ENCODE measurements around the gene KRT4.

Gene KRT4

DNA sequence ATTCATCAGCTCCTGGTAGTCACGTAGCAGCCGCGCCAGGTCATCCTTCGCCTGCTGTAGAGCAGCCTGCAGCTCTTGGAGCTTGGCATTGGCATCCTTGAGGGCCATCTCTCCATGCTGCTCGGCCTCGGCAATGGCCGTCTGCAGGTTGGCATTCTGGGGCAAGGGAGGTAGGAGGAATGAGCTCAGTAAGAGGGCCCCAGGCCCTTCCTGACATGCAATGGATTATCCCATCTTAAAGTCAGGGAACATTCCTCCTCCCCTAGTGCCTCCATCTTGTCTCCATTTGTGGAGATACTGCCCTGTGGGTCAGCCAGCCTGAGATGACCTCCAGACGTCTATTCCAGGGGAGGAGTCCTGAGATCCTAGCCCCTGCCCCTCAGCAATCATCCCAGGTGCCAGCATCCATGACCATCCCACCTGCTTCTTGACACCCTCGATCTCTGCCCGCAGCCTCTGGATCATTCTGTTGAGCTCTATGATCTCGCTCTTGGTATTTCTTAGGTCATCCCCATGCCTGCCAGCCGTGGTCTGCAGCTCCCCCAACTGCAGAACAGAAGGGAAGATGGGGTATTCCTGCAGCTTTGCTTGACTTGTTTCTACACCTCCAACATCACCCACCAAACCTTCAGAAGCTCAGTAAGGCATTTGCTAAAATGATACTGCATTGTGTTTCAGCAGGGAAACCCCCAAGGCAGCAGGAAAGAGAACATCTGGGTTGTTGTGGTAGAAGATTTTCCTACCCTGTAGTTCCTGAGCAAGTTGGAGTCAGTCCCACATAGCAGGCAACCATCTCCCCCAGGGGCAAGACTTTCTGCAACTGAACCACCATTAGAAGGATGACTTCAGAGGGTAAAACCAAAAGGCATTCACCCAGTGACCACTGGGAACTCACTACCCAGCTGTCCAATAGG, 22.4 kb downstream of the KRT4 start:
- no peak for DNase-seq

DNA sequence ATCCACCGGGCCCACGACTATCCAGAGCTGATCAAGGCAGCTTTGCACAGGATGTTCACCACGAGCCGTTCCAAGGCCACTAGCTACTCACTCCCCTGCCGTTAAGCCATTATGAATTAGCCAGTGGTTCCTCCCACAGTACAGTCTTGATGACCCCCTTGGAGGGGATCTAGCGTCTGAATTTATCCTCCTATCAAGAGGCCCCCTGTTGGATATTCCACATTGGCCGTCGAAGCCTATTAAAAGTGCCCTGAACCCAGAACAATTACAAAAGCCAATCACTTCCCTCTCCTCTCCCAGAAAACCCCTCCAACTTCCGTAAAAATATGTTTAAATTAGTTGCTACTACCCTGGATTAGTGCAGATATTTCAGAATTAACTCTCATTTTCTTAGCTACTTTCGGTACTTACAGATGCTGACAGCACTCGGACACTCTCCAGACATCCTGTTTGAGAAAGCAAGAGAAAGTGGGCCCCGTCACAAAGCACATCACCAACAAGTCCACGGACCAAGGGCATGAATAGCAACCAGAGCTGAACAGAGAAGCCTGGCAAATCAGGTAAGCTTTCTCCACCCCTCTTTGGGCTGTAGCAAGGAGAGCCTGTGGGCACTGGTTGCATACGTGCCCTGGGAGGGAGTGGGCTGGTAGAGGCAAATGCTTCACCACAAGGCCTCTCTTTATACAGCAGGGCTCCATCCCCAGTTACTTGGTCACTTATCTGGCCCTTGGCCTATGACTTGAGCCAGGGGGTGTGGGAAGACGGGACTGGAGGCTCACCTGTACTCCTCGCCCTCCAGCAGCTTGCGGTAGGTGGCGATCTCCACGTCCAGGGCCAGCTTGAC, 23.3 kb downstream of the KRT4 start:
- no peak for DNase-seq

GRCh38 chr12:52789637-52790426, 24.1 kb downstream of the KRT4 start:
- no peak for DNase-seq

DNA sequence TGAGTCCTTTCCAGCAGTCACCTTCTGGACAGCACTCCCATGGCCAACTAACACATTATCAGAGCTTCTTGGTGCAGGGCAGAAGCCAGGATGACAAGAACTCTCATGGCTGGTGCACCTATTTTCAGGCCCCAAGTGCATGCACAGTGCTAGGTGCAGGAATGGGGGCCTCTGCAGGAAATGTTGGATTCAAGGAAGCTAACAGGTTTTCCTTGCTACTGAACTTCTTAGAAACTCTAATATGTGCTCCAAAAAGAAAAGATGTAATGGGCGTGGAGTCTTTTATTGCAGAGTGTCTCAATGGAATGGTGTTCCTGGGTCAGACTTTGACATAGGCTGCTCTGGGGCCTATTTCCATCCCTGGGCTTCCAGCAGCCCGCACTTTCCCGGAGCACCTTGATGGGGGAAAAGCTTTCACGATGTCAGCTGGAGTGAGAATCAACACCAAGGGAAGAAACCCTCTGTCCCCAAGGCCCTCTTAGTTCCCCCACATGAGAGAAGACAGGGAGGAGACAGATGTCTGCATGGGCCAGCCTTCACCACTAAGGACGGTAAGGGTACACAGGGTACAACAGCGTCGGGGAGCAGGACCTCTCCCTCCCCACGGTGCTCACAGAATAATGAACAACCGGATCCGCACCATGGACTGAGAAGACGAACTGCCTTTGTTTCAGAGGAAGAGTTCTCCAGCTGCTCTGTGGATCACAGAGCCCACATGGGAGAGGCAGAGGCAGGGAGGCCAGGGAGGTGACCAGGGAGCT, 24.9 kb downstream of the KRT4 start:
- DNase-seq, result no peak

GRCh38 chr12:52788192-52788875, 25.6 kb downstream of the KRT4 start:
- DNase-seq, result no peak

- DNase-seq, result no peak
Measured at GRCh38 chr12:52787324-52788191, 26.4 kb downstream of the KRT4 start.

DNA sequence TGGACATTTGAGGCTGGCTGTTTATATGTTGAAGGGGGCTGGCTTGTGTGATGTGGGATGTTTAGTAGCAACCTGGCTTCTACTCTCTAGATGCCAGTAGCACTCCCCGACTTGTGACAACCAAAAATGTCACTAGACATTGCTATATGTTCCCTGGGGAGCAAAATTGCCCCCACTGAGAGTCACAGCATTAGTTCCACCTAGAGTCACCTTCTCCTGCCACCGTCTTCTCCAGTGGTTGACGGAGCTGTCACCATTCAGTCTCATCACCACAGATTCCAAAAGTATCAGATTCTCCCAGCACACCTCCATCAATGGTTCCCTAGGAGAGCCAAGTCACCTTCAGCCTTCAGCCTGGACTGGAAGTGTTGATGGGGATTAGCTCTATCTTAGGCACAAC, 29.0 kb downstream of the KRT4 start:
- no peak for DNase-seq

DNA sequence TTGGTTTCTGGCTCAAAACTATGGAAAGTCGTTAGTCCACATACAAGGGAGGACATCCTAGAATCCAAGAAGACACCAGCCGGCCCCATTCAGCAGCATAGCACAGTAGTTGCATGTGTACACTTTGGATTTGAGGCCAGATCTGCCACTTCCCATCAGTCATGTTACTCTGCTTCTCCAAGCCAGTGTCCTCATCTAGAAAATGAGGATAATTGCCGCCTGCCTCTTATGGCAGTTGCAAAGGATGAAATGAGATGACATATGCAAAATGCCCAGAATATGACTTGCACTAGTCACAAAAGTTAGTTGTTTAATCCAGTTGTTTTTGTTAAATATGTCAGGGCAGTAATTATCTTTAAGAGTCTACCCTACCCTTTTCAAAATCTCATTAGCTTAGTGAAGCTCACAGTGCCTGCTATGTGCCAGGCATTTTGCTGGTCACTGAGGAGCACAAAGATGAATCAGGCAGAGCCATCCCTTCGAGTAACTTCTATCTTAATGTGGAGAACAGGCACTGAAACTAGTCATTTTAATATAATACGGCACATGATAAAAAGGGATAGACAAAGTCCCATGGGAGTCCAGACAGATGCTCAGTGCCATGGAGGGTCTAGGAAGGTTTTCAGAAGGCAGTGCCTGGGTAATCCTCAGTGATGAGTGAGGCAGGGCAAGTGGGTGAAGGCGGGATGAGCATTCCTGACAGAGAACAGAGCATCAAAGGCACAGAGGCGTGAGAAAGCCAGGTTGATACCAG, 30.2 kb downstream of the KRT4 start:
- DNase-seq, result no peak

GRCh38 chr12:52782502-52782901, 31.4 kb downstream of the KRT4 start:
- DNase-seq, result no peak

DNA sequence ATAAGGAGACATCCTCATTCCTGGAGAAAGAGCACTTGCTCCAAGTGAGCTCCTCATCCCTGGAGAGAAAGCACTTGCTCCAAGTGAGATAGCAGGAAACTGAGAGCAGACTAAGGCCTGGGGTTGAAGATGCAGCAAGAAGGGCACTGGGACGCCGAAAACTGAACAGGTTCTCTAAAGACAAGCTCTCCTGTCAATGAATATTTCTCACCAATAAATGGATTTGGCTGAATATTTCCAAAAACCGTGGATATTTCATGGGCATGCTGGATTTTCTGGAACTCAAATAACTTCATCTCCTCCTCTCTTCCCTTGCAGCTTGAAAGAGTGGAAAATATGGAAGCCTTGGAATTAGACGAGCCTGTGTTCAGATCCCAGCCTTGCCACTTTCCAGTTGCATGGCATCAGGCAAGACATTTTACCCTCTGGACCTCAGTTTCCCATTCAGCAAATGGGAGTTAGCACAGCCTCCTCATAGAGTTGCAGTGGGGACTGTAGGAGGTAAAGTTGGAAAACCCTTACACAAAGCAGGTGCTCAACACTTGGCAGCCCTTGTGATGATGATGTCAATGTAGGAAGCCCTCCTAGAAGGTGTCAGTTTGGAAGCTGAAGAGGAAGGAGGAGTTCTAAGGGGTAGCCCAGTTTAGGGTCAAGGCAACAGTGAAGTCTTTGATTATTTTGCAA, 32.4 kb downstream of the KRT4 start:
- DNase-seq, result no peak

GRCh38 chr12:52779914-52780313, 34.0 kb downstream of the KRT4 start:
- DNase-seq, result no peak

DNA sequence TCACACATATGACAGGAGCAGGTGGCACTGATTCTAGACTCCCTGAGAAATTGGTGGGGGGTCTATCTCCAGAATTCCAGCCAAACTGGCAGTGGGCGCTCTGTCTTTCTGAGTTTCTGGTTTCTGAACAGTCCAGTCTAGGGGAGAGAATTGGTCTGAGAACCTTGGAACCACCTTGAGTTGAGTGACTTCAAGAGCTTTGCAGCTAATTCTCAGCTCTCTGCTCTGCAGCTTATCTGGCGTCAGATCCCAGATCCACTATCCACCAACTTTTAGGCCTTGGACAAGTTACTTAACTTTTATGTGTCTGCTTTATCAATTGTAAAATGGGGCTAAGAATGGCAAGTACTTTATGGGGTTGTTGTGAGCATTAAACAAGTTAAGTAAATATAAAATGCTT, 35.1 kb downstream of the KRT4 start:
- DNase-seq, result no peak

- DNase-seq, result no peak
Measured at GRCh38 chr12:52777566-52777965, 36.4 kb downstream of the KRT4 start.

GRCh38 chr12:52776913-52777395, 37.0 kb downstream of the KRT4 start, which contains the start of gene KRT76:
TSS of gene KRT76 (minus strand) at chr12:52777345. CDS start at chr12:52777291, 54 bp downstream.
- no peak for DNase-seq

GRCh38 chr12:52776435-52776834, 37.5 kb downstream of the KRT4 start:
- DNase-seq, result no peak

DNA sequence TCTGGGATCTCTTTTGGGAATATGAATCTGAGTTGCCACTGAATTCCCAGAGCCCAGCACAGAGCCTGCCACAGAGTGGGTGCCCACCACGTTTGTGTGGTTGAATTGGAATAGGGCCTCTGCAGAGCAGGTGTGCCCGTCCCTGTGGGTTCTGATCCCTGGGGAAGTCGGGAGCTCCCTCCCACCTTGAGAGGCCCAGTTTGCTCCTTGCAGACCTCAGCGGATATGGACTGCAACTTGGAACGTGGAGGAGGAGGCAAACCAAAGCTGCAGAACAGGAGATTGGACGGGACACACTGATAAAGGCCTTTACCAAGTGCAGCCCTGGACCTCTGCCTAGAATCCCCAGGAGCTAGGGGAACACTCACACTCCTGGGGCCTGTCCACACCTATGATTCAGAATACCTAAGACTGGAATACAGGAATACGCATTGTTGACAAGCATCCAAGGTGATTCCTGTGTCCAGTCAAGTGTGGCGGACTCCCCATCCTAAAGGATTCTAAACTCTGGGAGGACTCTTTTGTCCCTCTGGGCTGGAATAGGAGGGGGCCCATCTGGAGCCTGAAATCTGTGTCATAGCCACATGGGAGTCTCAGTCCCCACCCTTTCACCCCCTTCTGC, 39.2 kb downstream of the KRT4 start:
- no peak for DNase-seq

GRCh38 chr12:52772772-52773171, 41.1 kb downstream of the KRT4 start:
- DNase-seq, result no peak

- DNase-seq, result no peak
Measured at GRCh38 chr12:52772188-52772587, 41.7 kb downstream of the KRT4 start.

GRCh38 chr12:52771505-52771904, 42.4 kb downstream of the KRT4 start:
- no peak for DNase-seq
